ENCODE data around the gene CCR5AS.

The CCR5AS gene

DNA sequence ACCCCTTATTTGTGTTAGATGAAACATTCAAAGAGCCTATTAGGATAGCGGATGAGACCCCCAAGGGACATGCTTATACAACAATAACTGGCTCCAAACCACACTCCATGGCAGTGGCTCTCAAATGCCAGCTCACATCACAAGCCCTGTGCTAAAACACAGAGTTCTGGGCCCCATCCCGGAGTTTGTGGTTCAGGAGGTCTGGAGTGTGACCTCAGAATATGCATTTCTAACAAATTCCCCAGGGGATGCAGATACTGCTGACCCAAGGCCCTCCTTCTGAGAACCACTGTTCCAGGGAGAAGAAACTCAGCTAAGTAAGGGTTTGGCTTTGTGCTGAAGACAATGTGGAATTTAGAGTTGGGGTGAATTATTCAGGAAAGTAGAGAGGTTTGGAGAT, 3.8 kb upstream of the CCR5AS start:
- Histone ChIP-seq H3K18ac (ENCODE audit: extremely low read depth, low read length) (no peak overlapping the region), H3K79me2 (ENCODE audit: control insufficient read depth in 1 of 2, insufficient read depth in 2 of 2, low read length in 2 of 2) (no peaks in the 10 kb centered on the region), H4K8ac (ENCODE audit: extremely low read depth, insufficient read depth, low read length) (no peak overlapping the region), H3K14ac (ENCODE audit: insufficient read length) (no peak overlapping the region), H2BK15ac (ENCODE audit: low read length) (no peak overlapping the region), H3K4me2 (ENCODE audit: insufficient read depth in 1 of 2, low read depth in 2 of 2, low read length in 2 of 2) (no peak overlapping the region), H2BK5ac (ENCODE audit: low read depth, low read length) (no peak overlapping the region), H3K79me1 (ENCODE audit: low read depth, low read length) (no peaks in the 10 kb centered on the region), H3K4me1 (replicated peaks in 1 of 4; ENCODE audit: control insufficient read depth in 3 of 4, insufficient read depth in 4 of 4, low read length in 3 of 4) (no peaks in the 10 kb centered on the region), H4K5ac (ENCODE audit: insufficient read length, low read depth, low read length) (no peak overlapping the region), H3K23ac (ENCODE audit: insufficient read length) (no peak overlapping the region), H3K4me3 (ENCODE audit: extremely low read depth in 1 of 4, insufficient read depth in 2 of 4, low read depth in 3 of 4, low read length in 4 of 4) (no peak overlapping the region), H3K9me3 (ENCODE audit: insufficient read depth in 2 of 2, low read depth in 1 of 2, low read length in 1 of 2) (no peaks in the 10 kb centered on the region), H2BK12ac (ENCODE audit: low read depth, low read length) (no peak overlapping the region), H4K20me1 (replicated peaks in 1 of 2; ENCODE audit: control insufficient read depth in 1 of 2, insufficient read depth in 2 of 2, low read length in 2 of 2) (no peaks in the 10 kb centered on the region), H3K56ac (replicated peaks; ENCODE audit: insufficient read length, low read depth, low read length) (no peak overlapping the region), H3K36me3 (ENCODE audit: control insufficient read depth in 2 of 4, insufficient read depth in 4 of 4, low read length in 3 of 4) (no peaks in the 10 kb centered on the region), H3K27ac (ENCODE audit: low read depth, low read length) (no peak overlapping the region), H2AFZ (ENCODE audit: low read length) (no peak overlapping the region), H3K23me2 (ENCODE audit: low read depth, low read length) (no peaks in the 10 kb centered on the region), H3K4ac (replicated peaks; ENCODE audit: insufficient read length, low read depth, low read length) (no peak overlapping the region), H2AK5ac (ENCODE audit: low read depth, low read length) (no peak overlapping the region), H3K9ac (replicated peaks in 1 of 4; ENCODE audit: extremely low read depth in 1 of 4, low read depth in 3 of 4, low read length in 3 of 4) (no peak overlapping the region), H3K27me3 (replicated peaks in 1 of 4; ENCODE audit: control insufficient read depth in 3 of 4, extremely low read depth in 1 of 4, insufficient read depth in 3 of 4, low read length in 3 of 4) (no peaks in the 10 kb centered on the region; a peak in 1 of 7 replicates), H2BK120ac (replicated peaks; ENCODE audit: low read depth, low read length) (no peak overlapping the region), H4K91ac (replicated peaks; ENCODE audit: insufficient read length, low read length) (no peak overlapping the region), H2BK20ac (ENCODE audit: low read length) (no peak overlapping the region)
- WGBS, 2 experiments (ENCODE audit: extremely low coverage in 1 of 2, insufficient coverage in 1 of 2, insufficient read length in 1 of 2, insufficient replicate concordance in 2 of 2, low coverage in 1 of 2, low lambda C conversion rate in 2 of 2, missing lambda C conversion rate in 1 of 2) = 91% methylated on average over 2 of the region's 2 CpGs; no CpG with 5 or more reads in 1 of the 2 experiments
- FAIRE-seq (no peak), DNase-seq (ENCODE audit: low read depth in 1 of 2, low spot score in 2 of 2) (no peak)
- TF ChIP-seq KDM5A (IDR thresholded peaks at IDR 0.05; ENCODE audit: low read length) (no peak), PHF8 (conservative IDR thresholded peaks at IDR 0.05; ENCODE audit: low read depth, low read length) (no peak), GTF2F1 (IDR thresholded peaks at IDR 0.05; ENCODE audit: borderline replicate concordance, low read depth, low read length) (no peak), SUZ12 (IDR thresholded peaks at IDR 0.05; ENCODE audit: low read length) (no peak), RFX5 (IDR thresholded peaks at IDR 0.05; ENCODE audit: borderline replicate concordance, low read depth, low read length) (no peak), BRCA1 (IDR thresholded peaks at IDR 0.05; ENCODE audit: low read depth, low read length) (no peak)
- ChIA-PET POLR2A (ENCODE audit: partially characterized antibody) (no interaction called here), CTCF (ENCODE audit: partially characterized antibody) (interaction anchor here (1.0 to 5.3 kb wide), 7 partner anchors 9 to 171 kb away, joined by 3 to 31 read pairs (median 4); no protein-coding TSS in a partner anchor)
